Testis (tissue), 2 donors: Measurements from ENCODE around the gene SORCS3.

Experiments used
- POLR2A ChIP-seq: fragments of 450-650 bp; IDR thresholded peaks from one replicate; pipeline ENCODE4 v1.6.1; 2017; ENCODE audit warnings: antibody characterized with exemption, mild to moderate bottlenecking, moderate library complexity
- TF ChIP-seq, protein P1 (sequence below), 3 experiments: fragments of 450-650 bp in 2 of 3; fragments of 200-600 bp in 1 of 3; sonication (generic) in 1 of 3; IDR thresholded peaks; one replicate each; pipeline ENCODE4 v1.5.1; 2016 to 2019; ENCODE audit warnings: antibody characterized with exemption in 3 of 3, mild to moderate bottlenecking in 2 of 3, moderate library complexity in 1 of 3

DNA sequence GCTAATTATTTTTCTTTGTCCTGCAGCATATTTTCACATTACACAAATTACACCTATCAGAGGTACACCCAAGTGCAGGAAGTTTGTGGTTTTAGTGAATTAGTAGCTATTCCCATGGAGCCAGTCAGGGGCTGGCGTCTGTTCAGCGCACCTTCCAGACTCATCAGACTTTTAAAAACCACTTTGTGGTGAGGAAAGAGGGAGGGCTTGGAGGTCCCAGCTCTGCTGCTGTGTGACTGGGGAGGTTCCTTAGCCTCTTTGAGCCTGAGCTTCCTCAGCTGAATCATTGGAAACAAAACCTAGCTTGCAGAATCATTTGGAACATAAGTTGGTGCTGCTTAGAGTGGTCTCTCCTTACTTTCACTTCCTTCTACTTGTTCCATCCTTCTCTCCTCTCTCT is 175.4 kb downstream of the SORCS3 start:
- TF ChIP-seq POLR2A, result no peak
- TF ChIP-seq, protein P1, sequence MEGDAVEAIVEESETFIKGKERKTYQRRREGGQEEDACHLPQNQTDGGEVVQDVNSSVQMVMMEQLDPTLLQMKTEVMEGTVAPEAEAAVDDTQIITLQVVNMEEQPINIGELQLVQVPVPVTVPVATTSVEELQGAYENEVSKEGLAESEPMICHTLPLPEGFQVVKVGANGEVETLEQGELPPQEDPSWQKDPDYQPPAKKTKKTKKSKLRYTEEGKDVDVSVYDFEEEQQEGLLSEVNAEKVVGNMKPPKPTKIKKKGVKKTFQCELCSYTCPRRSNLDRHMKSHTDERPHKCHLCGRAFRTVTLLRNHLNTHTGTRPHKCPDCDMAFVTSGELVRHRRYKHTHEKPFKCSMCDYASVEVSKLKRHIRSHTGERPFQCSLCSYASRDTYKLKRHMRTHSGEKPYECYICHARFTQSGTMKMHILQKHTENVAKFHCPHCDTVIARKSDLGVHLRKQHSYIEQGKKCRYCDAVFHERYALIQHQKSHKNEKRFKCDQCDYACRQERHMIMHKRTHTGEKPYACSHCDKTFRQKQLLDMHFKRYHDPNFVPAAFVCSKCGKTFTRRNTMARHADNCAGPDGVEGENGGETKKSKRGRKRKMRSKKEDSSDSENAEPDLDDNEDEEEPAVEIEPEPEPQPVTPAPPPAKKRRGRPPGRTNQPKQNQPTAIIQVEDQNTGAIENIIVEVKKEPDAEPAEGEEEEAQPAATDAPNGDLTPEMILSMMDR (IDR thresholded peaks at IDR 0.05), result no peak
